ENCODE results near the gene OXSR1.

DNA sequence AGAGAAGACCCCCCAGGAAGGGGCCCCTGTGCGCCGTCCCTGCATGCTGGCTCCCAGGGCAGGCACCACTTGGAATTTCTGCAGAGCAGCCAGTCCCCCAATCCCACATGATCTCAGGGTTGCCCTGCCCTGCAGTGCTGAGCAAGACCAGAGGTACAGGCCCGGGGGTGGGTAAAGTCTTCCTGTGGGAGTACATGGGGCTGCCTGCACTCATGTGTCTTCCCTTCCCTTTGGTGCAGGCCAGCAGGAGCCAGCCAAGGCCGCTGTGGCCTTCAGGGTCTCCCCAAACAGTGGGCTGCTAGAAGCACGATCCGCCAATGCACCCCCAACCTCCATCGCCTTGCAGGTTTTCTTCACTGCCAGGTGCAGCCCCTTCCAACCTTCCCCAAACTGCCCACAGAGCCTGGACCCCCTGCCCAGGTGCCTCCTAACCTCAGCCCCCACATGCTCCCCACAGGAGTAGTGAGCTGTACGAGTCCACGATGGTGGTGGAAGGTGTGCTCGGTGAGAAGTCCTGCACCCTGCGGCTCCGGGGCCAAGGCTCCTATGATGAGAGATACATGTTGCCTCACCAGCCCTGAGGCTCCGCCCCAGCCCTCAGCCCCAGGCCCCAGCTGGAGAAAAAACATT, 43.4 kb upstream of the OXSR1 start:
- no peak for TF ChIP-seq POLR2A (IDR thresholded peaks at IDR 0.05)
- no peak for TF ChIP-seq CTCF (IDR thresholded peaks at IDR 0.05)

All from stomach (tissue), 4 donors.